ENCODE results near the gene CAD.
"Not testable (repeated sequence)": the region's sequence is repeated elsewhere in the genome, so short reads cannot be mapped to it uniquely, and the experiment has no call there.

Gene CAD

DNA sequence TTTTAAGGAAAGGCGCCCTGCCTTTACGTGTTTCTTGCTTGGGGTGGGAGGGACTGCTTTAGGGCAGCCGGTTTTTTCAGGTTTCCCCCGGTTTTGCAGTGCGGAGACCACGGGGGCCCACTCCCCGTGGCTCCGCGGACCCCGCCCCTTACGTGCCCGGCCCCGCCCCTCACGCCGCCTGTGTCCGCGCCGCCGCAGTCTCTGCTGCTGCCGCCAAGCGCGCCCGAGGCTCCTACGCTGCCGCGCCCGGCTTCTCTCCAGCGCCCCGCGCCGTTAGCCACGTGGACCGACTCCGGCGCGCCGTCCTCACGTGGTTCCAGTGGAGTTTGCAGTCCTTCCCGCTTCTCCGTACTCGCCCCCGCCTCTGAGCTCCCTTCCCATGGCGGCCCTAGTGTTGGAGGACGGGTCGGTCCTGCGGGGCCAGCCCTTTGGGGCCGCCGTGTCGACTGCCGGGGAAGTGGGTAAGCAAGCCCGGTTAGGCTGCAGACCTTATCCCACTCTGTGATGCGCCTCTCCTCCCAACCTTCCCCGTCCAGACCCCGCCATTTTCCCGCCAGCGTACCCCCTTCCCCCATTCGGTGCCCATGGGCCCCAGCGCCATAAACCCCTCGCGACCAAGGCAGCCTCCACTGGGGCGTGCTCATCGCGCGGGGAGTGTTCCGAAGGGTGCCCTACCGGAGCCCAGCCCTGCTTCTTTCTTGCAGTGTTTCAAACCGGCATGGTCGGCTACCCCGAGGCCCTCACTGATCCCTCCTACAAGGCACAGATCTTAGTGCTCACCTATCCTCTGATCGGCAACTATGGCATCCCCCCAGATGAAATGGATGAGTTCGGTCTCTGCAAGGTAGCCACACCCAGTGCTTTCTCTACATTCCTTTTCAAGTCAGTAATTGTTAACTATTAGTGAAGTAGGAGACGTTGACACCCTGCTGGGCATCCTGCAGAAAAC is at the start of gene CAD:
CAD (plus strand) TSS at position 197 of the 949 bp plus-strand sequence; CDS start at position 380, 183 bp downstream.
- DNase-seq, result peak; percentile 79

DNA sequence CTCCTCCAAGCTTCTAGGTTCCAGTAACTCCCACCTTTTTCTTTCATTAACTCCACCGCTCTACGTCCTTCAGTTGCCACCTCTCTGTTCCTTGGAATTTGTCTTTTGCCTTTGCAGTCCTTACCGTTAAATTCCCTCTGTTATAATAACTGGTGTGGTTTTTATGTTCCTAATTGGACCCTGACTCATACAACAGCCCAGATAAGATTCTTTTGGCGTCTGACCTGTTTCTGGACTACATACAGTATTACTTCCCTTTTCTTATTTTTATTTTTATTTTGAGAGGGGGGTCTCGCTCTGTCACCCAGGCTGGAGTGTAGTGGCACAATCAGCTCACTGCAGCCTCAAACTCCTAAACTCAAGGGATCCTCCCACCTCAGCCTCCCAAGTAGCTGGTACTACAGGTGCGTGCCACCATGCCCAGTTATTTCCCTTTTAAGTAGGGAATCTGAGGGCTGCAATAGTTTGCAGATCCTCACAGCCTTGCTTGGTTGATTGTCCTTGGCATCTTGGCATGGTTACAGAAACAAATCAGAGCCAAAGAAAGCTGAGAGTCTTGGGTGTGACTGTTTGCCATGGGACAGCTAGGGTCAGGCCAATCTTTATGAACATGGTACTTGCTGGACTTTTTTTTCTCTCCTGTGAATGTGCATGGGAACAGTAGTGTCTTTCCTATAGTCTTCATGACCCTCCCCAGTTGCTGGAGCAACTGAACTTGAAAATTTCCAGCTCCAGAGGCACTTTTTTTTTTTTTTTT is 46.4 kb upstream of the CAD start:
- DNase-seq, result no peak

DNA sequence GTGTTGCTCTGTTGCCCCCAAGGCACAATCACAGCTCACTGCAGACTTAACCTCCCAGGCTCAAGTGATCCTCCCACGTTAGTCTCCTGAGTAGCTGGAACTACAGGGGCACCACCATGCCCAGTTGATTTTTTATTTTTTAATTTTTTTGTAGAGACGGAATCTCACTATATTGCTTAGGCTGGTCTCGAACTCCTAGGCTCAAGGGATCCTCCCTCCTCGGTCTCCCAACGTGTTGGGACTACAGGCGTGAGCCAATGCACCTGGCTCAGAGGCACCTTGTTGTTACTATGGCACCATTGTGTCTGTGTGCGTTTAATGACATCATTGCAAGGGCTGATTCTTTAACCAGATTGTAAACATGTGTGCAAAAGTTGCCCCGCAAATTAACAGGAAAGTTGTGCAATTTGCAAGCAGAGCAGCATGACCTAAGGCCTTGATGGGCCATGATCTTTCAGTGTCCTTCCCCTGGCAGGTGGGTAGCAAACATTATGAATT is 45.8 kb upstream of the CAD start:
- DNase-seq, result no peak

DNA sequence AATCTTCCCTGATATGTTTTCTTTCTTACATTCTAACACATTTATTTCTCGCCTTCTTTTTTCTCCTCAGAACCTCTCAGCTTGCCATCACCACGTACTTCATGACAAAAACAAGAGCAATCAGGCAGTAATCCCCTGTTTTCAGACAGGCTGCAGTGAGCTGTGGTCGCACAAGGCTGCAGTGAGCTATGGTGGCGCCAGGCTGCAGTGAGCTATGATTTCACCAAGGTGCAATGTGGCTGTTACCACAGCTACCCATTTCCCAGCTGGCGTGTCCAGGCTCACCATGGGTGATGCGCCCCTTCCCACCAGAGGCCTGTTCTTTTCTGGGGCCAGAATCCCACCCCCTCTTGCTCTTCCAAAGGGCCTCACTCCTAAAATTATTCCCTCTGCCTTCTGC is 42.5 kb upstream of the CAD start:
- no peak for DNase-seq

DNA sequence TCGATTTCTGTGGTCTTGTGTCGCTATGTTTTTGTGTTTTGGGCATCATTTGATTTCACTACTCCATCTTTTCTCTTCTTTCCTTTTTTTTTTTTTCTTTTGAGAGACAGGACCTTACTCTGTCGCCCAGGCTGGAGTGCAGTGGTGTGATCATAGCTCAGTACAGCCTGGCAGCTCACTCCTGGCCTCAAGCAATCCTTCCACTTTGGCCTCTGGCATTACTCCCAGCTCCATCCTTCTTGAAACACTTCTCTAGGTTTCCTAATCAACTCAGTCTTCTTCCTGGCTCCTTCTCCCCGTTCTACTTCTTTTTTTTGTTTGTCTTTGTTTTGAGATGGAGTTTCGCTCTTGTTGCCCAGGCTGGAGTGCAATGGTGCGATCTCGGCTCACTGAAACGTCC is 41.8 kb upstream of the CAD start:
- no peak for DNase-seq

DNA sequence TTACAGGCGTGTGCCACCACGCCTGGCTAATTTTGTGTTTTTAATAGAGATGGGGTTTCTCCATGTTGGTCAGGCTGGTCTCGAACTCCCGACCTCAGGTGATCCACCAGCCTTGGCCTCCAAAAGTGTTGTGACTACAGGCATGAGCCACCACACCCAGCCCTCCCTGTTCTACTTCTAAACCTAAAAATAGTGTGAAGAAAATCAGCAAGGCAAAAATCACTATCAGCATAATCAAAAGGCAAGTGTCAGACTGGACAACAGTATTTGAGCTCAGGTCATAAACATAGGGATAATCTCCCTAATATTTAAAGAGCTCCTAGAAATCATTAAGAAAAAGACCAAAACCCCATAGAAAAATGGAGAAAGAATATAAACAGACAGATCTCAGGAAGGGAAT is 41.4 kb upstream of the CAD start:
- DNase-seq, result not testable (repeated sequence)

DNA sequence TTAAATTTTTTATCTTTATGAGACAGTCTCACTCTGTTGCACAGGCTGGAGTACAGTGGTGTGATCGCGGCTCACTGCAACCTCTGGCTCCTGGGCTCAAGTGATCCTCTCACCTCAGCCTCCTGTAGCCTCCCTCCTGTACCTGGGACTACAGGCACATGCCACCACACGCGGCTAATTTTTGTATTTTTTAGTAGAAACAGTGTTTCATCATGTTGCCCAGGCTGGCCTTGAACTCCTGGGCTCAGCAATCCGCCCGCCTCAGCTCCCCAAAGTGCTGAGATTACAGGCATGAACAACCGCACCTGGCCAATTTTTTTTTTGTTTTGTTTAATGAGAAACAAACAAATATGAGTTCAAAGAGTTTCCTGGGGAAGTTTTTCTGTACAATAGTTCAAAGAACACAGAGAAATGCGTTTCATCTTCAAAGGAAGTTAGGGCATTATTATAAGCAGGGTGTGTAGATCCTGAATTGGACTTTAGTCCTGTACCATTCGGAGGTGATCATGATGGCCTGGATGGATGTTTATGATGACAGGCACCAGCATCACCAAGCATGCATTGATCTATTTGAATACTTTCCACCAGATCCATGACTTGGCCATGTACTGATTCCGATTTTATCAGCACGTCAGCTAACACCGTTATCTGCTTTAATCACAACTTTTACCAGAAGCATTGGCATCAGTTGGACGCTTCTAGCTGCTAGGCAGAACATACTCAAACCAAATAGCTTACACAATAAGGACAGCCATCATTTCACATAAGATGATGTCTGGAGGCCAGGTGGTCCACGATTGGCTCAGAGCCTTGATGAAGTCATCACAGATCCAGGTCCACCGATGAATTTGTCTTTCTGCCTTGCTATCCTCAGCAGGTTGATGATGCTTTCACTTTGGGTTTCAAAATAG is 39.5 kb upstream of the CAD start:
- DNase-seq, result no peak

DNA sequence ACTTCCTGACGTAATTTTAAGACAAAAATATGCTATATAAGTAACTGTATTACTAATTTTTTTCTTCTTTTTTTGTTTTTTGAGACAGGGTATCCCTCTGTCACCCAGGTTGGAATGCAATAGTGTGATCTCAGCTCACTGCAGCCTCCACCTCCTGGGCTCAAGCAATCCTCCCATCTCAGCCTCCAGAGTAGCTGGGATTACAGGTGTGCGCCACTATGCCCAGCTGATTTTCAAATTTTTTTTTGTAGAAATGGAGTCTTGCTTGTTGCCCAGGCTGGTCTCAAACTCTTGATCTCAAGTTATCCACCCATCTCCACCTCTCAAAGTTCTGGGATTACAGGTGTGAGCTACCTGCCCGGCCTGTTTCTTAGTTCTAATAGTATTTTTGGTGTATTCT is 38.7 kb upstream of the CAD start:
- DNase-seq, result no peak

DNA sequence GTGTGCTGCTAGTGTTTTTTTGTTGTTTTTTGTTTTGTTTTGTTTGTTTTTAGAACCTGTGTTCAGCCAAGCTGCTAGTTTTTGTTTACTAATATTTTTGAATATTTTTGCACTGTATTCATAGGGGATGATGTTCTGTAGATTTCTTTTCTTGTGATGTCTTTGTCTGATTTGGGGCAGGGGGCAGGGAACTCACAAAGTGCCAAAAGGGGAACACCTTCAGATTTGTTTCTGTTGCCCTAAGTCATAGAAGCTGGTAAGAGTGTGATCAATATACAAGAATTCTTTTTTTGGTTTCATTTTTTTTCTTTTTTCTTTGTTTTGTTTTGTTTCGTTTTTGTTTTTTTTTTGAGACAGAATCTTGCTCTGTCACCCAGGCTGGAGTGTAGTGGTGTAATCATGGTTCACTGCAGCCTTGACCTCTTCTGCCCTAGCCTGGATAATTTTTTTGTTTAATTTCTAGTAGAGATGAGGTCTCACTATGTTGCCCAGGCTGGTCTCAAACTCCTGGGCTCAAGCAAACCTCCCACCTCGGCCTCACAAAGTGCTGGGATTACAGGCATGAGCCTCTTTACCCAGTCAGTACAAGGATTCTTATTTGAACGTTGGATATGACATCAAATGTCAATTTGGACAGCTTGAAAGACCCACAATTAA is 37.7 kb upstream of the CAD start:
- no peak for DNase-seq

DNA sequence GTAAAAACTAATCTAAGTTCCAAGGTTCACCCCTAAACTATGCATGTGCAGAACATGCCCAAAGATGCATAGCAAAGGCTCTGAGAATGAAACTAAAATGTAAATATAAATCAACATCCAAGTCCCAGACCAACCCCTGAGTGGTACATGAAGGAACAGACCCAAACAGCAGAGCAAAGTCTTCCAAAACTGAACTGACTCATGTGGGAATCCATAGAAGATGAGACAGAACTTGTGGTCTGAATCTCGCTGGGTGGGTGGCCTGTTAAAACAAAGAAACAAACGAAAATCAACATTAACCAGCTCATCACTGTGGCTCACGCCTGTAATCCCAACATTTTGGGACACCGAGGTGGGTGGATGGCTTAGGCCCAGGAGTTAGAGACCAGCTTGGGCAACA is 34.8 kb upstream of the CAD start:
- no peak for DNase-seq

DNA sequence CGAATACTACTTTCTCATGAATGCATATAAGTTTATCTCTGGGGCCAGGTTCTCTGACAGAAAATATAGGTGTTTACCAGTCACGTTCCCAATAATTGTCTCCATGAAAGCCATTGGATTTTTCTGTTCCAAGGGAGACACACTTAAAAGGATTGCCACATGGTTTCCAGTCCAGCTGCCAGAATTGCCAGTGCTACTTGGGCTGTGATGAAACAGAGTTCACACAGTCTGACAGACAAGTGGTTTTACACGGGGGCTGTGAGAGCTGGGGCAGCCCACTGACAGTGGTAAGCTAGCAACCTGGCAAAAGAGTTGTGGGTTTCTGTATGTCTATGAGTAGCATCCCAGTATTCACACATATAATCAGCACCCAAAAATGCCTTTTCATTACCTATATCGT is 33.1 kb upstream of the CAD start:
- no peak for DNase-seq

DNA sequence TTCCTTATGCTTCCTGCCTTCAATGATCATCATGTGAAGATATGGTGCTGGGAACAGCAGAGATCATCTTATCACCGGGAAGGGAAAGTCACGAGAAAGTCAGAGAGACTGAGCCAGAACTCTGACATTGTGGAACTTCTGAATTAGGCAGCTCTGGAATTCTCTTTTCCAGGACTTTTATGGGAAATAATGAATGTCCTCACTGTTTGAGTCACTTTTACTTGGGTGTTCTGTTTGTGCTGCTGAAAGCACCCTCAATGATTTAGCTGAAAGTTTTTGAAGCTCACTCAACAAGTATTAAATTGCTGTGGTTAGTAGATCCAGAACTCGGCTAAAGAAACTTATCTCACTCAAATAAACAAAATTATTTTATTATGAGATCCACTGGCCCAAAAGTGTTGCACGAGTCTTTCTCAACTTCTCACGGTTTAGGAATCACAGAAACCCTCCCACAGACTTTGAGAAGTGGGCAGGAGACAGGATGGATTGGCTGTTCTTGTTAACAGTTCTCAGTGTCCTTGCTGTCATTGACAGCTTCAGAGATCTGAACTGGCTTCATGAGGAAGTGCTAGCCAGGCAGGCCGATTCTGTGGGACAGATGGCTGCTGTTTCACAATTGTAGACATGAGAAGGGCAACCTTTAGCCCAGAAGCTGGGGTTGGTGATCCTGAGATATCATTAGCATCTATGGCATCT is 31.7 kb upstream of the CAD start:
- DNase-seq, result no peak

DNA sequence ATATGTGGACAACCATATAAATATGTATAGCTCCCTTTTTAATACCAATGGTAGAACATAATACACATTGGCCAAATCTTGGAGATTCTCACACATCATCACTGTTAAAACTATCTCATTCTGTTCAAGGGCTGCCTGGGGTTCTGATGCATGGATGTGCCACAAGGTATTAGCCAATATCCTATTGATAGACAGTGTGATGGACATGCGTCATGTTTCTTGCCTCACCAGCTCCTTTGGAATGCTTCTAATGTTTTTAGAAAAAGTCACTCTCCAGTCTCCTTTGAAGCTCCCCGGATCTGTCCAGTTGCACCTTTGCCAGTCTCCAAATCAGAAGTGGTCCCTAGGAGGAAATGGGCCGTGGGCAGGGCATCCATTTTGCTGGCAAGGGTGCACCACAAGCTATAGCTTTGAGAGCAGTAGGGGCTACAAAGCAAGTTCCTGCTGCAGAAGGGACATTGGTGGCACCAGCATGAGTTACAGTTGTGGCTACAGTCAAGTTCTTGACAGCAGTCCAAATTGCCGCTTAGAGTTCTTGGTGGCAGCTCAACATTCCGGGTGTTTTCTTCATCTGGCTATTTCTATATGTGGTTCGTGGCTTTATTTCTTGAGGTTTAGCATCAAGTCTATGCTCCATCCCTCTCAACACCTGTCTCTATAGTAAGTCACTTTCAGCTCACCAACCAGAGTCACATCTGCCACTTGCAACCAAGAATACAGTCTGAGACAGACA is 30.4 kb upstream of the CAD start:
- no peak for DNase-seq

DNA sequence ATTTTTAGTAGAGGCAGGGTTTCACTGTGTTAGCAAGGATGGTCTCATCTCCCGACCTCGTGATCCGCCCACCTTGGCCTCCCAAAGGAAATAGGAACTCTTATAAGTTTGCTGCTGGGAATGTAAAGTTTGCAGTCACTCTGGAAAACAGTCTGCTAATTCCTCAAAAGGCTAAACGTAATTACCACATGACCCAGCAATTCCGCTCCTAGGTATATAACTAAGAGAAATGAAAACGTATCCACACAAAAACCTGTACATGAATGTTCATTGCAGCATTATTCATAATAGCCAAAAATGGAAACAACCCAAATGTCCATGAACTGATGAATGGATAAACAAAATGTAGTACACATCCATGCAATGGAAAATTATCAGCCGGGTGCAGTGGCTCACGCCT is 27.2 kb upstream of the CAD start:
- no peak for DNase-seq

DNA sequence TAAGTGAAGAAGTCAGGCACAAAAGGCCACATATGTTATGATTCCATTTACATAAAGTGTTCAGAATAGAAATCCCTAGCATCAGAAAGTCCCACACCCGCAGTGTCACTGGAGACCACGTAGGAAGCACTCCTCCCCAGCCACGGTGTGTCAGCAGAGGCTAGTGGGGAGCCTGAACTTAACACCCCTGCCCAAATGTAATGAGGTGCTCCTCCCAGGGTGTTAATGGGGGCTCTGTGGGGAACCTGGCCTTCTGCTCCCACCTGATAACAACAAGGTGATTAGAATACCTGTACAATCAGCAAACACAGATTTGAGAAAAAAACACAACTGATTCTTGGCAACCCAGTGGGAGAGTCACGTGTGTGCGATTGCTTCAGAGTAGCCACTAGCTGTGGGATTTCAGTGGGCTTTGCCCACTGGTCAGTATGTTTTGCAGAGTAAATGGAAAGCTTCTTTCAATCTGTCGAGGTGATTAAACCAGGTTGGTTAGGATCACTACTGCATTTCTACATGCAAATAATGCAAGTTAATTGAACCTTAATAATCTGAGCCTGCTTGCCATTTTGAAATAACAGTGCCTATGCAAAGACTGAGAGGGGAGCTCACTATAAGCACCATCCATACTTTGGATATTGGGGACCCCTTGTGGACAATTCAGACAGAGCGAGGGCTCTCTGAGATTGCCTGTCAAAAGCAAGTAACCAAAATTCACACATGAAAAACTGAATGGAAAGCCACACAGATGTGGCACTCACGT is 25.9 kb upstream of the CAD start:
- DNase-seq, result no peak

DNA sequence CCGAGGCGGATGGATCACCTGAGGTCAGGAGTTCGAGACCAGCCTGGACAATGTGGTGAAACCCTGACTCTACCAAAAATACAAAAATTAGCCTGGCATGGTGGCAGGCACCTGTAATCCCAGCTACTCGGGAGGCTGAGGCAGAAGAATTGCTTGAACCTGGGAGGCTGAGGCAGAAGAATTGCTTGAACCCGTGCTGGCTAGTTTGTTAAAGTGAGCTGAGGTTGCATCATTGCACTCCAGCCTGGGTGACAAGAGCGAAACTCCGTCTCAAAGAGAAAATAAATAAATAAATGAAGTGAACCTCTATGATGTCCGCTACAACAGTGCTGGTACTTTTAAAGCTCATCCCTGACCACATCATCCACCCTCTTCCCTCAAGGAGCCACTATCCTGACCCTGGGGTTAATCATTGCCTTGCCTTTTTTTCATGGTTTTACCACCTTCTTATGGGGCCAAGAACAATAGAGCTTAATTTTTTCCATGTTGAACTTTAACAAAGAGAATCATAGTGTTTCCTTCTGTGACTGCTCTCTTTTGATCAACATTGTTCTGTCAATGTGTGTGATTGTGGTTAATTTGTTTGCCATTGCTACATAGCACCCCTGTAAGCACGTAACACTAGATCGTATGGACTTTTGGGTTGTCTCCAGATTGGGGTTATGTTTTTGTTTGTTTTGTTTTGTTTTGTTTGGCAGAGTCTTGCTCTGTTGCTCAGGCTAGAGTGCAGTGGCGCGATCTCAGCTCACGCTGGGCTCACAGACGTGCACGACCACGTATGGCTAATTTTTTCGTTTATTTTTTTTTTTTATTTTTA is 22.4 kb upstream of the CAD start:
- no peak for DNase-seq

DNA sequence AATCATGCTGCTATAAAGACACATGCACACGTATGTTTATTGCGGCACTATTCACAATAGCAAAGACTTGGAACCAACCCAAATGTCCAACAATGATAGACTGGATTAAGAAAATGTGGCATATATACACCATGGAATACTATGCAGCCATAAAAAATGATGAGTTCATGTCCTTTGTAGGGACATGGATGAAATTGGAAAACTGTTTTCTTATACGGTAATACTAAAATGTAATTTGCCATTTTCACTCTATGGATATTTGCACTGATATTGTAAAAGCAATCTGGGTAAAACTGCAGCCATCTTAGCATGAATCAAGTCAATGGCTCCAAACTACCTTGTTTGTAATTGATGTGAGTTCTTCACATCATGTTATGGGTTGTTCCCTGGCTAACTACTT is 21.4 kb upstream of the CAD start:
- DNase-seq, result not testable (repeated sequence)

DNA sequence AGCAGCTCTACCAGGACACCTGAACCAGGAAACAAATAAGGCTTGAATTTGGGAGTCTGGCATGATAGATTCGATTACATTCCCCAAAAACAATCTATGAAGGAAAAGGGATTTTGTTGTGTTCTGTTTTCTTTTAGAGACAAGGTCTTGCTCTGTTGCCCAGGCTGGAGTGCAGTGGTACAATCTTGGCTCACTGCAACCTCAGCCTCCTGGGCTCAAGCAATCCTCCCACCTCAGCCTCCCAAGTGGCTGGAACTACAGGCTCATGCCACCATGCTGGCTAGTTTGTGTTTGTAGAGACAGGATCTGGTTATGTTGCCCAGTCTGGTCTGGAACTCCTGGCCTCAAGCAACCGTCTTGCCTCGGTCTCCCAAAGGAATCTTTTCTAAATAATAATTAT is 19.1 kb upstream of the CAD start:
- DNase-seq, result not testable (repeated sequence)

DNA sequence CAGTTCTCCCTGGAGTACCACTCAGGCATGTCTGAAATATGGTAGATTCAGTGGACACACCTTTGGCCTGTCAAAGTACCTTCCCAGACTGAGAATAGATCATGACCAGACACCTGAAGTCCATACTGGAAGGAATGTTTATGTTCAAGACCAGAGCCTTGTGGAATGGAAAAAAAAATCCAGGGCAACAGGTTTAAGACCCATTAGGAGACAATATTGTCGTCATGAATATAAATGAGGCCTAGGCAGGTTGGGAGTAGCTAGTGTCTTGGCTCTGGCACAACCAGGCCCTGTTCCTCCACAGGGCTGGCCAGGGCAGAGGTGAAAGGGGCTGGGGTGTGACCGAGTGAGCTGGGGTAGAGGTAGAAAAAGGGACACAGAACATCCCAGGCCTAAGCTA is 18.5 kb upstream of the CAD start:
- no peak for DNase-seq

All from NK-92 treated with Interleukin-12 subunit alpha and Interleukin-12 subunit beta, amount 100 ng/mL, for 24 hours (cell line).